K562 (cell line): ENCODE results near the gene SAA2. TPM values are rescaled to one million over a fixed set of nuclear protein-coding genes. Genes with fewer than 3 reads are reported as not detected.

Experiments
- ATAC-seq: fragments of 200-7000 bp; cut with Tn5 transposase; 3 replicates; pipeline ENCODE4 v1.9.1; 2020; ENCODE audit warnings: moderate library complexity
- BruUV-seq: library from RNA; stranded (reverse); fragments of 400-500 nt; replicated peaks from 2 replicates; lab custom pipeline; 2021; lab: Mats Ljungman, UMichigan
- CTCF ChIA-PET: fragments of 300-600 bp; formaldehyde crosslinking; extraction: SDS; loops from one replicate; lab custom pipeline; 2021; ENCODE audit warnings: low intra/inter-chr PET ratio; lab: Yijun Ruan, JAX
- POLR2A ChIA-PET: fragments of 300-600, 350-650 bp; sonication (Branson Sonifier 250); formaldehyde crosslinking; extraction: SDS; loops from one replicate; lab custom pipeline; 2021; ENCODE audit warnings: antibody characterized with exemption, inconsistent platforms; lab: Yijun Ruan, JAX
- DNase-seq, 4 experiments: peaks; one replicate each; pipeline versions ENCODE4 v3.0.0 to v3.0.0-alpha.2; 2011 to 2018; ENCODE audit warnings: low spot score in 3 of 4, mixed read lengths in 3 of 4; ENCODE audit errors: extremely low read depth in 1 of 4
- FAIRE-seq: peaks from 2 replicates; lab custom pipeline; 2011; peaks lifted over from hg19 to GRCh38; lab: Jason Lieb, UNC
- H2AFZ ChIP-seq: 2 replicates; pipeline ENCODE4 v1.6.0; 2011; ENCODE audit warnings: low read depth, low read length, control low read depth, inconsistent platforms
- H3K27ac ChIP-seq: fragments of 200-600 bp; 3 replicates; pipeline ENCODE4 v1.8.0; 2011; ENCODE audit warnings: low read depth, mild to moderate bottlenecking, control low read depth, inconsistent platforms, low read length, moderate library complexity, mixed read lengths; ENCODE audit errors: extremely low read depth
- H3K27me3 ChIP-seq, 2 experiments: fragments of 300-600 bp in 1 of 2; 2 replicates in 1 of 2; 3 replicates in 1 of 2; pipeline versions ENCODE4 v1.6.0 to v1.8.0; 2011; ENCODE audit warnings: inconsistent platforms in 2 of 2, low read length in 2 of 2, mild to moderate bottlenecking in 1 of 2, mixed read lengths in 1 of 2, moderate library complexity in 1 of 2; ENCODE audit not compliant: control insufficient read depth in 2 of 2, insufficient read depth in 2 of 2
- H3K36me3 ChIP-seq: fragments of 300-600 bp; 3 replicates; pipeline ENCODE4 v1.8.0; 2011; ENCODE audit warnings: mild to moderate bottlenecking, low read length, inconsistent platforms; ENCODE audit not compliant: control insufficient read depth, insufficient read depth
- H3K4me1 ChIP-seq, 2 experiments: fragments of 200-600 bp in 1 of 2; replicated peaks in 1 of 2; 2 replicates in 1 of 2; 3 replicates in 1 of 2; pipeline versions ENCODE4 v1.5.1 to v1.8.0; 2011; ENCODE audit warnings: inconsistent platforms in 2 of 2, low read length in 2 of 2, mild to moderate bottlenecking in 1 of 2, mixed read lengths in 1 of 2, moderate library complexity in 1 of 2; ENCODE audit not compliant: control insufficient read depth in 2 of 2, insufficient read depth in 2 of 2
- H3K4me2 ChIP-seq: 2 replicates; pipeline ENCODE4 v1.6.1; 2011; ENCODE audit warnings: low read length, control low read depth, inconsistent platforms, mixed read lengths; ENCODE audit not compliant: insufficient read depth
- H3K4me3 ChIP-seq: fragments of 200-600 bp; sonication (generic), shearing (Covaris generic); 2 replicates; pipeline ENCODE4 v1.5.1; 2016; ENCODE audit warnings: control low read depth, inconsistent platforms
- H3K79me2 ChIP-seq: fragments of 200-600 bp; 3 replicates; pipeline ENCODE4 v1.8.0; 2011; ENCODE audit warnings: low read length, inconsistent platforms; ENCODE audit not compliant: control insufficient read depth, insufficient read depth
- H3K9ac ChIP-seq, 2 experiments: 2 replicates each; pipeline versions ENCODE4 v1.6.0 to v1.6.1; 2011; ENCODE audit warnings: low read depth in 2 of 2, low read length in 2 of 2, control low read depth in 1 of 2, inconsistent platforms in 1 of 2, mild to moderate bottlenecking in 1 of 2, mixed read lengths in 1 of 2; ENCODE audit not compliant: insufficient read depth in 1 of 2
- H3K9me1 ChIP-seq: one replicate; pipeline ENCODE4 v1.6.0; 2011; ENCODE audit warnings: inconsistent platforms, mild to moderate bottlenecking, low read length, moderate library complexity; ENCODE audit not compliant: control insufficient read depth, insufficient read depth
- H3K9me3 ChIP-seq: replicated peaks from 2 replicates; pipeline ENCODE4 v1.5.1; 2011; ENCODE audit warnings: low read depth, low read length, inconsistent platforms; ENCODE audit not compliant: control insufficient read depth, insufficient read depth
- H4K20me1 ChIP-seq: replicated peaks from 2 replicates; pipeline ENCODE4 v1.6.1; 2011; ENCODE audit warnings: low read length, inconsistent platforms, mixed read lengths; ENCODE audit not compliant: control insufficient read depth, insufficient read depth
- BRD9 ChIP-seq: fragments of 450-650 bp; IDR thresholded peaks from 2 replicates; pipeline ENCODE4 v1.6.1; 2018; ENCODE audit warnings: low read depth; ENCODE audit not compliant: partially characterized antibody
- DDX20 ChIP-seq: fragments of 450-650 bp; IDR thresholded peaks from 2 replicates; pipeline ENCODE4 v1.6.1; 2016; ENCODE audit warnings: missing genetic modification characterization, low read depth, mild to moderate bottlenecking, missing compliant biosample characterization, moderate library complexity
- ELF4 ChIP-seq: fragments of 450-650 bp; formaldehyde crosslinking; IDR thresholded peaks from 2 replicates; pipeline ENCODE4 v1.4.0; 2022; ENCODE audit warnings: missing genetic modification characterization
- ETV5 ChIP-seq: sonication (generic); formaldehyde crosslinking; IDR thresholded peaks from 2 replicates; pipeline ENCODE4 v1.4.0; 2020; ENCODE audit warnings: low read depth, mild to moderate bottlenecking, missing genetic modification reagents
- FOXM1 ChIP-seq, 2 experiments: fragments of 450-650 bp in 1 of 2; sonication (generic) in 1 of 2; formaldehyde crosslinking in 1 of 2; IDR thresholded peaks; 2 replicates each; pipeline versions ENCODE4 v1.6.1 to v1.9.0; 2017 to 2022; ENCODE audit warnings: low read depth in 2 of 2, mild to moderate bottlenecking in 2 of 2, missing genetic modification reagents in 1 of 2, moderate library complexity in 1 of 2
- MAFF ChIP-seq: IDR thresholded peaks from 2 replicates; pipeline ENCODE4 v1.6.1; 2012; ENCODE audit warnings: low read length, improper control_type of control experiment
- MEF2D ChIP-seq: conservative IDR thresholded peaks from 2 replicates; pipeline ENCODE4 v1.6.1; 2016; ENCODE audit warnings: low read depth, missing genetic modification characterization, missing compliant biosample characterization
- RFX1 ChIP-seq: fragments of 450-650 bp; IDR thresholded peaks from 2 replicates; pipeline ENCODE4 v1.6.1; 2016; ENCODE audit warnings: mild to moderate bottlenecking, moderate library complexity
- SMC3 ChIP-seq: conservative IDR thresholded peaks from 2 replicates; pipeline ENCODE4 v1.6.1; 2011; ENCODE audit warnings: low read depth, low read length, improper control_type of control experiment; ENCODE audit not compliant: insufficient read depth
- ZBTB1 ChIP-seq: sonication (generic); formaldehyde crosslinking; IDR thresholded peaks from 2 replicates; pipeline ENCODE4 v1.8.1; 2023; ENCODE audit warnings: missing genetic modification reagents, low read depth, mild to moderate bottlenecking, borderline replicate concordance
- ZNF444 ChIP-seq: fragments of 250-450 bp; sonication (Bioruptor Pico); IDR thresholded peaks from 2 replicates; pipeline ENCODE4 v1.4.0; 2020; ENCODE audit warnings: mild to moderate bottlenecking, moderate library complexity
- WGBS: fragments of 100-300 bp; shearing (Covaris generic); methylation state at CpG from one replicate; pipeline ENCODE4 v1.1.6; 2016; ENCODE audit warnings: low coverage, mixed read lengths; ENCODE audit not compliant: insufficient coverage; ENCODE audit errors: missing lambda C conversion rate; 5-methylcytosine and 5-hydroxymethylcytosine counted together
- in situ Hi-C: fragments of 300-500 bp; cut with MboI; formaldehyde crosslinking; loops from 4 replicates; pipeline ENCODE4 v1.15.0; 2018; ENCODE audit warnings: inconsistent platforms, mixed read lengths
- intact Hi-C: fragments of 100-400 bp; cut with micrococcal nuclease; formaldehyde crosslinking; loops from 2 replicates; pipeline ENCODE4 v1.14.2; 2022
- polyA plus RNA-seq, 8 experiments: library from polyadenylated mRNA; depleted of rRNA in 4 of 8; stranded (reverse) in 5 of 8; unstranded in 3 of 8; fragments of >200 nt; fragmentation: Nextera tagmentation in 2 of 8; fragmentation: Illumina TruSeq in 1 of 8; extraction: Ambion mirVana in 2 of 8; extraction: Trizol in 1 of 8; gene quantifications; 2 replicates each; pipeline versions ENCODE4 v1.2.1 to v1.2.3, GENCODE V29; 2011 to 2014; ENCODE audit warnings: inconsistent platforms in 1 of 8, missing spikeins in 1 of 8
- total RNA-seq, 7 experiments: library from RNA; depleted of rRNA in 6 of 7; stranded (reverse); fragments of >200 nt in 6 of 7; fragmentation: Illumina TruSeq in 2 of 7; extraction: Trizol in 2 of 7; gene quantifications; 2 replicates each; pipeline versions ENCODE4 v1.2.1 to v1.2.3, GENCODE V29; 2011 to 2021; ENCODE audit warnings: low replicate concordance in 1 of 7
- TF ChIP-seq, protein P1 (sequence below): sonication (generic); formaldehyde crosslinking; IDR thresholded peaks from 2 replicates; pipeline ENCODE4 v1.8.0; 2023; ENCODE audit warnings: mild to moderate bottlenecking, missing genetic modification reagents
- TF ChIP-seq, protein P2 (sequence below), 3 experiments: IDR thresholded peaks in 2 of 3; conservative IDR thresholded peaks in 1 of 3; 2 replicates each; pipeline ENCODE4 v1.5.1; 2011 to 2012; ENCODE audit warnings: low read length in 3 of 3, mild to moderate bottlenecking in 3 of 3, control low read depth in 2 of 3, improper control_type of control experiment in 1 of 3, inconsistent platforms in 1 of 3, low read depth in 1 of 3, mixed read lengths in 1 of 3, moderate library complexity in 1 of 3; ENCODE audit not compliant: insufficient read depth in 2 of 3

The SAA2 gene
- total and polyA plus RNA-seq, 9 of the 15 experiments (the other 6 are each of a cell fraction or from before 2014, with no cell fraction given) = 4.6 TPM; not detected in 8

DNA sequence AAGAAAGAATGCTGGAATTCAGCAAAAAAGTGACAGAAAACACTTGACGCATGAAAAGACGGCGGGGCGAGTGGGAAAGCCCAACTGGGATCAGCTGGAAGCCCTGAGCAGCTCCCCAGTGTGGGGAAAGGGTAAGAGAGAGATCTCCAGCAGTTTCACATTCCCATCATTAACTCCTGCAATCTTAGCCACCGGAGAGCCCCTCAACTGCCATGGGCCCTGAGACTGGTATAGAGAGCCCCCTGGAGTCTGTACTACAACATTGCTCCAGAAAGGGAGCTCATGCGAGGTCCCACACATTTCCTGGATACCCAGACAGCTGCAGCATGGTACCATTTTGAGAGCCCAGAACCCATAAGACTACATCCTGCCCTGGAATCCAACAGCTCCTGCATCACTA, 44.7 kb downstream of the SAA2 start:
- ChIA-PET POLR2A (interaction anchor here (1.0 kb wide), 1 partner anchor 88 kb away, joined by 8 read pairs; no protein-coding TSS in a partner anchor), CTCF (interaction anchor here (0.8 to 1.5 kb wide), 3 partner anchors 33 to 212 kb away, joined by 3 to 5 read pairs (median 5); no protein-coding TSS in a partner anchor)
- ATAC-seq (peak; percentile 93), DNase-seq (peak; percentile 26 to 59 (median 30)), FAIRE-seq (peak; percentile 71)
- Histone ChIP-seq H3K9me3 (no peaks in the 10 kb centered on the region), H4K20me1 (no peaks in the 10 kb centered on the region), H3K27me3 (peaks cover 0 to 22% of the 10 kb centered on the region in 2 experiments; a peak in 3 of 5 replicates), H2AFZ (no peak overlapping the region), H3K9me1 (no peaks in the 10 kb centered on the region), H3K27ac (no peak overlapping the region), H3K4me1 (no peaks in the 10 kb centered on the region), H3K79me2 (no peaks in the 10 kb centered on the region), H3K4me2 (no peak overlapping the region), H3K9ac (no peak overlapping the region), H3K4me3 (no peak overlapping the region), H3K36me3 (no peaks in the 10 kb centered on the region)
- WGBS = 1% methylated on average over 6 of the region's 6 CpGs
- intact Hi-C loops (loop anchor here (1.0 to 2.0 kb wide), 3 partner anchors 32 to 211 kb away; no protein-coding TSS in a partner anchor), in situ Hi-C loops (no loop called here)
- no TSS peak for BruUV-seq
- TF ChIP-seq, protein P1, sequence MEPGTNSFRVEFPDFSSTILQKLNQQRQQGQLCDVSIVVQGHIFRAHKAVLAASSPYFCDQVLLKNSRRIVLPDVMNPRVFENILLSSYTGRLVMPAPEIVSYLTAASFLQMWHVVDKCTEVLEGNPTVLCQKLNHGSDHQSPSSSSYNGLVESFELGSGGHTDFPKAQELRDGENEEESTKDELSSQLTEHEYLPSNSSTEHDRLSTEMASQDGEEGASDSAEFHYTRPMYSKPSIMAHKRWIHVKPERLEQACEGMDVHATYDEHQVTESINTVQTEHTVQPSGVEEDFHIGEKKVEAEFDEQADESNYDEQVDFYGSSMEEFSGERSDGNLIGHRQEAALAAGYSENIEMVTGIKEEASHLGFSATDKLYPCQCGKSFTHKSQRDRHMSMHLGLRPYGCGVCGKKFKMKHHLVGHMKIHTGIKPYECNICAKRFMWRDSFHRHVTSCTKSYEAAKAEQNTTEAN (CRISPR knock-in tag) = no peak
- TF ChIP-seq RFX1 = no peak
- no peak for TF ChIP-seq ETV5 (CRISPR knock-in tag)
- TF ChIP-seq, protein P2, sequence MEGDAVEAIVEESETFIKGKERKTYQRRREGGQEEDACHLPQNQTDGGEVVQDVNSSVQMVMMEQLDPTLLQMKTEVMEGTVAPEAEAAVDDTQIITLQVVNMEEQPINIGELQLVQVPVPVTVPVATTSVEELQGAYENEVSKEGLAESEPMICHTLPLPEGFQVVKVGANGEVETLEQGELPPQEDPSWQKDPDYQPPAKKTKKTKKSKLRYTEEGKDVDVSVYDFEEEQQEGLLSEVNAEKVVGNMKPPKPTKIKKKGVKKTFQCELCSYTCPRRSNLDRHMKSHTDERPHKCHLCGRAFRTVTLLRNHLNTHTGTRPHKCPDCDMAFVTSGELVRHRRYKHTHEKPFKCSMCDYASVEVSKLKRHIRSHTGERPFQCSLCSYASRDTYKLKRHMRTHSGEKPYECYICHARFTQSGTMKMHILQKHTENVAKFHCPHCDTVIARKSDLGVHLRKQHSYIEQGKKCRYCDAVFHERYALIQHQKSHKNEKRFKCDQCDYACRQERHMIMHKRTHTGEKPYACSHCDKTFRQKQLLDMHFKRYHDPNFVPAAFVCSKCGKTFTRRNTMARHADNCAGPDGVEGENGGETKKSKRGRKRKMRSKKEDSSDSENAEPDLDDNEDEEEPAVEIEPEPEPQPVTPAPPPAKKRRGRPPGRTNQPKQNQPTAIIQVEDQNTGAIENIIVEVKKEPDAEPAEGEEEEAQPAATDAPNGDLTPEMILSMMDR (IDR thresholded peaks at IDR 0.05 in 2 of 3, conservative IDR thresholded peaks at IDR 0.05 in 1 of 3; ENCODE audit: insufficient read depth in 2 of 3, low read depth in 1 of 3, low read length in 3 of 3) = peak; percentile 62 to 73 (median 69)
- no peak for TF ChIP-seq ELF4 (CRISPR knock-in tag)
- TF ChIP-seq ZNF444 (CRISPR knock-in tag) = no peak
- no peak for TF ChIP-seq FOXM1 (IDR thresholded peaks at IDR 0.05; ENCODE audit: low read depth)
- no peak for TF ChIP-seq FOXM1 (CRISPR knock-in tag; IDR thresholded peaks at IDR 0.05; ENCODE audit: low read depth)
- TF ChIP-seq MEF2D (tag) = no peak
- peak; percentile 47 for TF ChIP-seq SMC3
- TF ChIP-seq MAFF = no peak
- TF ChIP-seq BRD9 = no peak
- no peak for TF ChIP-seq ZBTB1
- TF ChIP-seq DDX20 (tag) = no peak
